HepG2 (cell line): ENCODE results near the gene XIAP. TPM values are rescaled to one million over a fixed set of nuclear protein-coding genes. Genes with fewer than 3 reads are reported as not detected.
A peak's percentile ranks its signal among the peaks of the same experiment; 100 is the strongest.

Experiments
- ATAC-seq: fragments of 200-7000 bp; cut with Tn5 transposase; 3 replicates; pipeline ENCODE4 v1.9.1; 2020; ENCODE audit warnings: mild to moderate bottlenecking, moderate library complexity
- BruUV-seq: library from RNA; stranded (reverse); fragments of 400-500 nt; replicated peaks from 2 replicates; lab custom pipeline; 2021; lab: Mats Ljungman, UMichigan
- CTCF ChIA-PET: fragments of 300-600 bp; formaldehyde crosslinking; extraction: SDS; loops from one replicate; lab custom pipeline; 2021; ENCODE audit warnings: low total read pairs, inconsistent platforms, low intra/inter-chr PET ratio; lab: Yijun Ruan, JAX
- POLR2A ChIA-PET: fragments of 350-600 bp; sonication (Branson Sonifier 250); formaldehyde crosslinking; loops from one replicate; lab custom pipeline; 2020; ENCODE audit warnings: antibody characterized with exemption, inconsistent platforms; lab: Yijun Ruan, JAX
- DNase-seq: peaks from one replicate; pipeline ENCODE4 v3.0.0-alpha.2; 2015; ENCODE audit warnings: low spot score
- FAIRE-seq: peaks from 3 replicates; lab custom pipeline; 2011; peaks lifted over from hg19 to GRCh38; lab: Jason Lieb, UNC
- H2AFZ ChIP-seq: one replicate; pipeline ENCODE4 v1.6.1; 2011; ENCODE audit warnings: low read length, inconsistent platforms
- H3K27ac ChIP-seq: fragments of 300-600 bp; 3 replicates; pipeline ENCODE4 v1.8.0; 2011; ENCODE audit warnings: mixed run types, mild to moderate bottlenecking, mixed read lengths, low read length, inconsistent platforms; ENCODE audit not compliant: insufficient read depth; ENCODE audit errors: extremely low read length
- H3K27me3 ChIP-seq, 2 experiments: fragments of 200-600 bp in 1 of 2; 2 replicates in 1 of 2; 3 replicates in 1 of 2; pipeline versions ENCODE4 v1.6.0 to v1.8.0; 2011; ENCODE audit warnings: low read length in 2 of 2, mild to moderate bottlenecking in 2 of 2, moderate library complexity in 2 of 2, inconsistent platforms in 1 of 2; ENCODE audit not compliant: insufficient read depth in 2 of 2, control insufficient read depth in 1 of 2
- H3K36me3 ChIP-seq, 2 experiments: fragments of 200-600 bp in 1 of 2; replicated peaks in 1 of 2; 2 replicates in 1 of 2; 3 replicates in 1 of 2; pipeline versions ENCODE4 v1.5.1 to v1.8.0; 2011; ENCODE audit warnings: low read length in 2 of 2, inconsistent platforms in 1 of 2; ENCODE audit not compliant: insufficient read depth in 2 of 2, control insufficient read depth in 1 of 2
- H3K4me1 ChIP-seq: 2 replicates; pipeline ENCODE4 v1.5.1; 2012; ENCODE audit warnings: low read length, inconsistent platforms; ENCODE audit not compliant: insufficient read depth
- H3K4me2 ChIP-seq: 2 replicates; pipeline ENCODE4 v1.6.0; 2011; ENCODE audit warnings: low read depth, low read length, inconsistent platforms
- H3K4me3 ChIP-seq, 3 experiments: fragments of 200-600 bp in 1 of 3; sonication (generic), shearing (Covaris generic) in 1 of 3; replicated peaks in 1 of 3; 2 replicates each; pipeline ENCODE4 v1.5.1; 2011 to 2016; ENCODE audit warnings: low read length in 3 of 3, inconsistent platforms in 2 of 3, low read depth in 2 of 3, mild to moderate bottlenecking in 2 of 3, control low read depth in 1 of 3, mixed read lengths in 1 of 3; ENCODE audit not compliant: insufficient read depth in 1 of 3
- H3K79me2 ChIP-seq: one replicate; pipeline ENCODE4 v1.6.1; 2011; ENCODE audit warnings: low read length, inconsistent platforms; ENCODE audit not compliant: insufficient read depth
- H3K9ac ChIP-seq: 2 replicates; pipeline ENCODE4 v1.6.0; 2011; ENCODE audit warnings: mild to moderate bottlenecking, low read depth, low read length, inconsistent platforms; ENCODE audit not compliant: insufficient read depth
- H3K9me3 ChIP-seq: 2 replicates; pipeline ENCODE4 v1.5.1; 2012; ENCODE audit warnings: mild to moderate bottlenecking, low read length
- H4K20me1 ChIP-seq: 2 replicates; pipeline ENCODE4 v1.6.0; 2011; ENCODE audit warnings: inconsistent platforms, mild to moderate bottlenecking, low read length, moderate library complexity; ENCODE audit not compliant: insufficient read depth
- BATF2 ChIP-seq: sonication (generic); formaldehyde crosslinking; IDR thresholded peaks from 2 replicates; pipeline ENCODE4 v1.8.0; 2022; ENCODE audit warnings: mild to moderate bottlenecking, missing genetic modification reagents, moderate library complexity
- CCAR2 ChIP-seq: fragments of 200-400 bp; formaldehyde crosslinking; optimal IDR thresholded peaks from 2 replicates; pipeline ENCODE3; 2018; ENCODE audit warnings: low read depth, mild to moderate bottlenecking, low read length, moderate library complexity
- CREB1 ChIP-seq, 2 experiments: fragments of 450-650 bp in 1 of 2; IDR thresholded peaks; 2 replicates each; pipeline ENCODE4 v1.6.1; 2016 to 2017; ENCODE audit warnings: control low read depth in 1 of 2, mild to moderate bottlenecking in 1 of 2, missing compliant biosample characterization in 1 of 2, missing genetic modification characterization in 1 of 2
- FOSL2 ChIP-seq: sonication (generic); formaldehyde crosslinking; IDR thresholded peaks from 2 replicates; pipeline ENCODE4 v1.4.0; 2020; ENCODE audit warnings: missing genetic modification reagents
- SAP130 ChIP-seq: IDR thresholded peaks from 2 replicates; pipeline ENCODE4 v1.6.1; 2016; ENCODE audit warnings: low read depth
- ZHX2 ChIP-seq, 2 experiments: sonication (generic) in 1 of 2; formaldehyde crosslinking in 1 of 2; IDR thresholded peaks; 2 replicates each; pipeline versions ENCODE4 v1.6.1 to v1.9.0; 2014 to 2022; ENCODE audit warnings: antibody characterized with exemption in 1 of 2, borderline replicate concordance in 1 of 2, inconsistent platforms in 1 of 2, low read depth in 1 of 2, missing genetic modification reagents in 1 of 2
- ZNF326 ChIP-seq: sonication (generic); formaldehyde crosslinking; IDR thresholded peaks from 2 replicates; pipeline ENCODE4 v1.4.0; 2020; ENCODE audit warnings: missing genetic modification reagents, borderline replicate concordance
- in situ Hi-C: cut with HindIII; loops from 2 replicates; pipeline ENCODE4 v1.10.0; 2017; ENCODE audit warnings: low pct_unique_long_range_greater_than_20kb; ENCODE audit not compliant: extremely low pct_ligation_motif_present
- intact Hi-C: fragments of 100-400 bp; cut with micrococcal nuclease; formaldehyde crosslinking; loops from one replicate; pipeline ENCODE4 v1.10.0; 2022; ENCODE audit not compliant: unreplicated experiment
- polyA plus RNA-seq, 8 experiments: library from polyadenylated mRNA; depleted of rRNA in 3 of 8; stranded (reverse) in 7 of 8; unstranded in 1 of 8; fragments of >200 nt; fragmentation: Illumina TruSeq in 4 of 8; extraction: Trizol in 4 of 8; gene quantifications; 2 replicates each; pipeline versions ENCODE4 v1.2.1 to v1.2.3, GENCODE V29; 2011 to 2016; ENCODE audit warnings: low read depth in 4 of 8, missing spikeins in 1 of 8, mixed read lengths in 1 of 8; ENCODE audit not compliant: insufficient read depth in 1 of 8
- total RNA-seq, 5 experiments: library from RNA; depleted of rRNA; stranded (reverse); fragments of >200 nt; fragmentation: Illumina TruSeq; extraction: Trizol; gene quantifications; 2 replicates each; pipeline ENCODE4 v1.2.3, GENCODE V29; 2016; ENCODE audit warnings: low read depth in 1 of 5

XIAP gene
- total and polyA plus RNA-seq, 2 of the 13 experiments (the other 11 are each of a cell fraction or from before 2014, with no cell fraction given): 12.9 to 29.5 TPM

- TF ChIP-seq ZHX2 (IDR thresholded peaks at IDR 0.05; ENCODE audit: low read depth) (no peak), ZHX2 (CRISPR knock-in tag; IDR thresholded peaks at IDR 0.05; ENCODE audit: borderline replicate concordance) (no peak)
Measured at GRCh38 chrX:123817288-123817894, 42.5 kb upstream of the XIAP start (continued).

GRCh38 chrX:123818243-123818642 is 41.6 kb upstream of the XIAP start:
- no peak overlapping the region for H3K4me2 ChIP-seq
- intact Hi-C loops: no loop called here
- no peaks in the 10 kb centered on the region for H3K27me3 ChIP-seq
- no TSS peak for BruUV-seq
- no peaks in the 10 kb centered on the region for H4K20me1 ChIP-seq
- TF ChIP-seq SAP130 (CRISPR knock-in tag) (peak; percentile 24; the same call in 1 of the 2 replicates), CREB1 (IDR thresholded peaks at IDR 0.05) (no peak), CREB1 (CRISPR knock-in tag; IDR thresholded peaks at IDR 0.05) (peak; percentile 29; the same call in 1 of the 2 replicates), BATF2 (CRISPR knock-in tag) (no peak), CCAR2 (no peak), FOSL2 (CRISPR knock-in tag) (peak; percentile 73), ZNF326 (CRISPR knock-in tag) (no peak)
- H3K27ac ChIP-seq: no peak overlapping the region
- no peak overlapping the region for H2AFZ ChIP-seq
- in situ Hi-C loops: no loop called here
- DNase-seq (peak; percentile 63), FAIRE-seq (peak; percentile 54), ATAC-seq (peak; percentile 63)
- H3K4me3 ChIP-seq: no peak overlapping the region
- no peak overlapping the region for H3K9ac ChIP-seq
- ChIA-PET POLR2A (interaction anchor here (1.0 kb wide), 1 partner anchor 11 kb away, joined by 3 read pairs; no protein-coding TSS in a partner anchor), CTCF (no interaction called here)
- H3K36me3 ChIP-seq: no peaks in the 10 kb centered on the region
- no peaks in the 10 kb centered on the region for H3K9me3 ChIP-seq
- no peaks in the 10 kb centered on the region for H3K79me2 ChIP-seq
- peaks cover 36% of the 10 kb centered on the region for H3K4me1 ChIP-seq
